ENCODE results near the gene SAMD5.

SAMD5 gene

GRCh38 chr6:147522597-147522996, 14.1 kb downstream of the SAMD5 start:
- POLR2A ChIA-PET, result no interaction called here
- no peak for TF ChIP-seq CTCF (IDR thresholded peaks at IDR 0.05; ENCODE audit: control extremely low read depth, extremely low read depth, low read depth, missing control alignments)
- CTCF ChIA-PET, result no interaction called here
- DNase-seq (ENCODE audit: extremely low spot score), result no peak

- ChIA-PET POLR2A (no interaction called here), CTCF (no interaction called here)
- no peak for DNase-seq (ENCODE audit: extremely low spot score)
- TF ChIP-seq CTCF (IDR thresholded peaks at IDR 0.05; ENCODE audit: control extremely low read depth, extremely low read depth, low read depth, missing control alignments), result no peak
Observed at GRCh38 chr6:147525519-147526209, 17.2 kb downstream of the SAMD5 start.

- no peak for TF ChIP-seq CTCF (IDR thresholded peaks at IDR 0.05; ENCODE audit: control extremely low read depth, extremely low read depth, low read depth, missing control alignments)
- no peak for DNase-seq (ENCODE audit: extremely low spot score)
- ChIA-PET POLR2A (no interaction called here), CTCF (no interaction called here)
Observed at GRCh38 chr6:147527197-147527596, 18.7 kb downstream of the SAMD5 start.

- no peak for DNase-seq (ENCODE audit: extremely low spot score)
- POLR2A ChIA-PET, result no interaction called here
- no peak for TF ChIP-seq CTCF (IDR thresholded peaks at IDR 0.05; ENCODE audit: control extremely low read depth, extremely low read depth, low read depth, missing control alignments)
- CTCF ChIA-PET, result no interaction called here
Observed at GRCh38 chr6:147528511-147529145, 20.1 kb downstream of the SAMD5 start.

- DNase-seq (ENCODE audit: extremely low spot score), result no peak
- CTCF ChIA-PET, result no interaction called here
- POLR2A ChIA-PET, result no interaction called here
- TF ChIP-seq CTCF (IDR thresholded peaks at IDR 0.05; ENCODE audit: control extremely low read depth, extremely low read depth, low read depth, missing control alignments), result no peak
Observed at GRCh38 chr6:147530132-147531060, 21.9 kb downstream of the SAMD5 start.

GRCh38 chr6:147531321-147531720, 22.8 kb downstream of the SAMD5 start:
- POLR2A ChIA-PET, result no interaction called here
- TF ChIP-seq CTCF (IDR thresholded peaks at IDR 0.05; ENCODE audit: control extremely low read depth, extremely low read depth, low read depth, missing control alignments), result no peak
- DNase-seq (ENCODE audit: extremely low spot score), result no peak
- CTCF ChIA-PET, result no interaction called here
